Stomach (tissue), 9 donors: ENCODE data around the gene EPHA6. TPM values are rescaled to one million over a fixed set of nuclear protein-coding genes. Genes with fewer than 3 reads are reported as not detected.
"Not testable (repeated sequence)": the region's sequence is repeated elsewhere in the genome, so short reads cannot be mapped to it uniquely, and the experiment has no call there.

ENCODE experiments used
- DNase-seq, 2 donors: peaks; one replicate each; pipeline versions ENCODE4 v3.0.0 to v3.0.0-alpha.2; 2013 to 2019
- H3K27ac ChIP-seq, 5 donors: fragments of 200-600 bp in 4 of 5; sonication (generic) in 4 of 5; one replicate each; pipeline ENCODE4 v1.5.1; 2013 to 2019; ENCODE audit warnings: mild to moderate bottlenecking in 1 of 5, moderate library complexity in 1 of 5
- H3K27me3 ChIP-seq, 3 donors: fragments of 200-600 bp; sonication (generic); one replicate each; pipeline ENCODE4 v1.5.1; 2017 to 2019; ENCODE audit warnings: mixed run types in 1 of 3
- H3K36me3 ChIP-seq, 4 donors: fragments of 200-600 bp; sonication (generic); 1 replicate in 3 of 4; 2 replicates in 1 of 4; pipeline ENCODE4 v1.5.1; 2016 to 2019
- H3K4me1 ChIP-seq, 4 donors: fragments of 200-600 bp; sonication (generic); one replicate each; pipeline ENCODE4 v1.5.1; 2016 to 2019
- H3K4me3 ChIP-seq, 4 donors: fragments of 200-600 bp; sonication (generic) in 3 of 4; one replicate each; pipeline ENCODE4 v1.5.1; 2016 to 2019; ENCODE audit warnings: mild to moderate bottlenecking in 1 of 4
- H3K9me3 ChIP-seq, 4 donors: fragments of 200-600 bp; sonication (generic); one replicate each; pipeline ENCODE4 v1.5.1; 2016 to 2019
- EP300 ChIP-seq: sonication (generic); formaldehyde crosslinking; IDR thresholded peaks from one replicate; pipeline ENCODE4 v1.6.1; 2017; ENCODE audit warnings: antibody characterized with exemption
- POLR2A ChIP-seq, 4 donors: fragments of 450-650 bp; IDR thresholded peaks; one replicate each; pipeline ENCODE4 v1.6.1; 2016; ENCODE audit warnings: antibody characterized with exemption in 4 of 4, control low read depth in 2 of 4, mild to moderate bottlenecking in 1 of 4, moderate library complexity in 1 of 4
- POLR2AphosphoS5 ChIP-seq, 3 donors: sonication (generic); formaldehyde crosslinking; IDR thresholded peaks; one replicate each; pipeline ENCODE4 v1.6.1; 2016; ENCODE audit warnings: antibody characterized with exemption in 3 of 3
- WGBS, 5 donors: extraction: QIAGEN DNeasy Blood & Tissue Kit in 3 of 5; methylation state at CpG; one replicate each; pipeline versions ENCODE4 v1.1.5 to v1.1.7; 2013 to 2018; 5-methylcytosine and 5-hydroxymethylcytosine counted together
- intact Hi-C: fragments of 100-400 bp; cut with DNase I; formaldehyde crosslinking; loops from one replicate; pipeline ENCODE4 v1.15.1; 2023; ENCODE audit warnings: low total_unique reads
- polyA plus RNA-seq, 3 donors: library from polyadenylated mRNA; stranded (reverse); fragments of 200-250 nt; gene quantifications; one replicate each; pipeline ENCODE4 v1.2.3, GENCODE V29; 2013
- total RNA-seq, 5 donors: library from RNA; depleted of rRNA; stranded (reverse); fragments of >200 nt; gene quantifications; one replicate each; pipeline versions ENCODE4 v1.1.0 to v1.2.3, GENCODE V29; 2014 to 2016
- TF ChIP-seq, protein P1 (sequence below), 7 experiments: fragments of 450-650 bp in 4 of 7; fragments of 200-600 bp in 3 of 7; sonication (generic) in 3 of 7; IDR thresholded peaks; one replicate each; pipeline ENCODE4 v1.5.1; 2016 to 2019; ENCODE audit warnings: antibody characterized with exemption in 7 of 7, control low read depth in 2 of 7, mild to moderate bottlenecking in 1 of 7
- donor health status: healthy with polysubstance abuse.
- donor health status: Bipolar disorder and iron deficiency.
- donor health status: healthy.

Gene EPHA6
- total and polyA plus RNA-seq, 8 donors: 0.18 to 179 (median 14.7) TPM; not detected in 4

DNA sequence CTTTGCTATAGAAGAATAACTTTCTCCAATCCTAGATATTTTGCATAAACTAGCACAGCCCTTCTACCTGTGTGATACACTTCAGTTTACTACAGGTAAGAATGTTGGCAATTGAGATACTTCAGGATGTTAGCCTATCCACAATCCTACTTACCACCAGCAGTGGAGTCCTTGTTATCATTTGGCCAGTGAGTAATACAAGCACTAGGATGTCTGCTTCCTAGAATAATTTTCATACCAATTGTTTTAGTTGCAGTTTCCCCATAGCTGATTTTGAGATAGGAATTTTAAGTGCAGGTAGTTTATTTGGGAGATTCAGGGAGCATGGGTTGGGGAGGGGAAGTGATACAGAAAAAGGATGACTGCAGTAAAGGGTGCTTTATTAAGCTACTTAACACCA is 147.2 kb downstream of the EPHA6 start:
- Histone ChIP-seq H3K4me1 (no peaks in the 10 kb centered on the region), H3K4me3 (no peak overlapping the region), H3K36me3 (no peaks in the 10 kb centered on the region), H3K9me3 (no peaks in the 10 kb centered on the region), H3K27ac (no peak overlapping the region), H3K27me3 (no peaks in the 10 kb centered on the region)
- no peak for DNase-seq
- intact Hi-C loops: no loop called here
- TF ChIP-seq EP300 (no peak), POLR2A (IDR thresholded peaks at IDR 0.05) (no peak), POLR2AphosphoS5 (IDR thresholded peaks at IDR 0.05) (no peak)
- TF ChIP-seq, protein P1, sequence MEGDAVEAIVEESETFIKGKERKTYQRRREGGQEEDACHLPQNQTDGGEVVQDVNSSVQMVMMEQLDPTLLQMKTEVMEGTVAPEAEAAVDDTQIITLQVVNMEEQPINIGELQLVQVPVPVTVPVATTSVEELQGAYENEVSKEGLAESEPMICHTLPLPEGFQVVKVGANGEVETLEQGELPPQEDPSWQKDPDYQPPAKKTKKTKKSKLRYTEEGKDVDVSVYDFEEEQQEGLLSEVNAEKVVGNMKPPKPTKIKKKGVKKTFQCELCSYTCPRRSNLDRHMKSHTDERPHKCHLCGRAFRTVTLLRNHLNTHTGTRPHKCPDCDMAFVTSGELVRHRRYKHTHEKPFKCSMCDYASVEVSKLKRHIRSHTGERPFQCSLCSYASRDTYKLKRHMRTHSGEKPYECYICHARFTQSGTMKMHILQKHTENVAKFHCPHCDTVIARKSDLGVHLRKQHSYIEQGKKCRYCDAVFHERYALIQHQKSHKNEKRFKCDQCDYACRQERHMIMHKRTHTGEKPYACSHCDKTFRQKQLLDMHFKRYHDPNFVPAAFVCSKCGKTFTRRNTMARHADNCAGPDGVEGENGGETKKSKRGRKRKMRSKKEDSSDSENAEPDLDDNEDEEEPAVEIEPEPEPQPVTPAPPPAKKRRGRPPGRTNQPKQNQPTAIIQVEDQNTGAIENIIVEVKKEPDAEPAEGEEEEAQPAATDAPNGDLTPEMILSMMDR (IDR thresholded peaks at IDR 0.05): no peak

DNA sequence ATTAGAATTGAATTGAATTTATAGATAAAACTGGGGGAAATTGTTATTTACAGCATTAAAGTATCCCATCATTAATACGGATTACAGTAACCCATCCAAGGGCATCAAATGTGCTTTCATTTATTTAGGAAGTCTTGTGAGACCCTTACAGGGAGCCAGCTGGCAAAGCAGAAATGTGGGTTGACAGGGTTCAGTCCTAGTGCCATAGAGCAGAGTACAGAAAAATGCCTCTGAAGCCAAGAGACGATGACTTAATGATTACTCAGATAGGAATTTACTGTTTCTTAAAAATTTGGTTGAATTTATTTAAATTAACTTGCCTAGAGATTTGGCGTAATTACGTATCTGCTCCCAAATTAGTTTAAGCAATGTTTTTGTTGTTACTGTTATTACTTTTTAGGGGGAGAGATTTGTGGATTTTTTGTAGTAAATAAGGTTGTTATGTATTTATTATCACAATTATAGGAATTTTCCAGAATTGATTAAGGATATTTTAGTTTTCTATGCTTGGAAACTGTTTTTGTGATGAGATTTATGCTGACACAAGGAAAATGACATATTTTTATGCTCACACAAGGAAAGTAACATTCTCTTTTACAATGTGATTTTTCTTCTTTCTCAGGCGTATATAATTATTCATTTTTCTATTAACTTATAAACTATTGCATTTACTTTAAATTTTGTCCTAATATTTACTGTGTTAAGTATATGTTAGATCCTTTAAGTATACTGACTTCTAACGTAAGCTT is 152.0 kb downstream of the EPHA6 start:
- H3K27ac ChIP-seq: no peak overlapping the region
- no peaks in the 10 kb centered on the region for H3K27me3 ChIP-seq
- TF ChIP-seq, protein P1 (IDR thresholded peaks at IDR 0.05): no peak
- WGBS, 5 donors: 72 to 77% (median 76%) methylated on average over 6 of the region's 6 CpGs
- no peaks in the 10 kb centered on the region for H3K36me3 ChIP-seq
- DNase-seq: no peak
- no peaks in the 10 kb centered on the region for H3K9me3 ChIP-seq
- H3K4me3 ChIP-seq: no peak overlapping the region
- intact Hi-C loops: no loop called here
- H3K4me1 ChIP-seq: no peaks in the 10 kb centered on the region

DNA sequence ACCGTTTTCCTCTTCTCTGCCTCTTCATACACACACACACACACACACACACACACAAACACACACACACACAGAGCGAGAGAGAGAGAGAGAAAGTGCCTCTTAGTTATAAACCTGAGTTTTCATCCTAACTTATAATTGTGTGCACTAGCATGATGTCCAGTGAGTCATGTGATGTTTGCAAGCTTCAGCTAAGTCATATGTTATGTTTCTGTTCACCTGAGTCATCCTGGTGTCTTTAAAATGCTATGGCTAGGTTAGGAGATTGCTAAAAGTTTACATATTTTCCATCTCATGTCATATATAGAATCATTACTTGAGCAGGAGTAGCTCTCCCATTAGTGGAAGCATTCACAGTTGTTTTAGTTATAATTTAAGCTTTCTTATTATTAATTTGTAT is 155.8 kb downstream of the EPHA6 start:
- intact Hi-C loops: no loop called here
- Histone ChIP-seq H3K36me3 (no peaks in the 10 kb centered on the region), H3K9me3 (no peaks in the 10 kb centered on the region), H3K4me1 (no peaks in the 10 kb centered on the region), H3K4me3 (no peak overlapping the region), H3K27me3 (no peaks in the 10 kb centered on the region), H3K27ac (no peak overlapping the region)
- WGBS, 5 donors: 41 to 77% (median 66%) methylated on average over 2 of the region's 2 CpGs
- TF ChIP-seq POLR2AphosphoS5 (IDR thresholded peaks at IDR 0.05): no peak
- TF ChIP-seq POLR2A (IDR thresholded peaks at IDR 0.05): no peak
- no peak for DNase-seq

DNA sequence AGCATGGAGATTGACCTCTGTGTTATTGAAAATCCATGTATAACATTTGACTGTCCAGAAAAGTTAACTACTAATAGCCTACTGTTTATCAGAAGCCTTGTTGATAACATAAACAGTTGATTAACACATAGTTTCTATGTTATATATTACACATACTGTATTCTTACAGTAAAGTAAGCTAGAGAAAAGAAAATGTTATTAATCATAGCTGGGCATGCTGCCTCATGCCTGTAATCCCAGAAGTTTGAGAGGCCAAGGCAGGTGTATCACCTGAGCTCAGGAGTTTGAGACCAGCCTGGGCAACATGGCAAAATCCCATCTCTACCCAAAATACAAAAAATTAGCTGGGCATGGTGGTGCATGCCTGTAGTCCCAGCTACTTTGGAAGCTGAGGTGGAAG is 163.3 kb downstream of the EPHA6 start:
- TF ChIP-seq, protein P1 (IDR thresholded peaks at IDR 0.05): no peak
- no peak for TF ChIP-seq POLR2A (IDR thresholded peaks at IDR 0.05)
- Histone ChIP-seq H3K36me3 (no peaks in the 10 kb centered on the region), H3K4me3 (no peak overlapping the region), H3K27me3 (no peaks in the 10 kb centered on the region), H3K27ac (no peak overlapping the region), H3K4me1 (no peaks in the 10 kb centered on the region), H3K9me3 (no peaks in the 10 kb centered on the region)
- intact Hi-C loops: no loop called here
- DNase-seq: no peak

DNA sequence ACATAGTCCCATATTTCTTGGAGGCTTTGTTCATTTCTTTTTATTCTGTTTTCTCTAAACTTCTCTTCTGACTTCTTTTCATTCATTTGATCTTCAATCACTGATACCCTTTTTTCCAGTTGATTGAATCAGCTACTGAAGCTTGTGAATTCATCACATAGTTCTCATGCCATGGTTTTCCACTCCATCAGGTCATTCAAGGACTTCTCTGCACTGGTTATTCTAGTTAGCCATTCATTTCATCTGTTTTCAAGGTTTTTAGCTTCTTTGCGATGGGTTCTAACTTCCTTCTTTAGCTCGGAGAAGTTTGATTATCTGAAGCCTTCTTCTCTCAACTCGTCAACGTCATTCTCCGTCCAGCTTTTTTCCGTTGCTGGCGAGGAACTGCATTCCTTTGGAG is 169.3 kb downstream of the EPHA6 start:
- H3K4me1 ChIP-seq, H3K36me3 ChIP-seq, DNase-seq, H3K27ac ChIP-seq, H3K27me3 ChIP-seq, H3K4me3 ChIP-seq, intact Hi-C loops: not testable (repeated sequence)
- H3K9me3 ChIP-seq: peaks cover 0 to 14% (median 7%) of the 10 kb centered on the region in 4 donors
- 85 to 97% (median 93%) methylated on average over 7 of the region's 7 CpGs for WGBS, 5 donors
